ACHN (cell line): ENCODE measurements around the gene CDC42BPB.

ENCODE experiments used
- DNase-seq: peaks from one replicate; pipeline ENCODE4 v3.0.0-alpha.2; 2015
- in situ Hi-C: cut with HindIII; loops from 2 replicates; pipeline ENCODE4 v1.10.0; 2017; ENCODE audit warnings: low sequenced_read_pairs, low pct_ligation_motif_present, low pct_unique_long_range_greater_than_20kb

The CDC42BPB gene

DNA sequence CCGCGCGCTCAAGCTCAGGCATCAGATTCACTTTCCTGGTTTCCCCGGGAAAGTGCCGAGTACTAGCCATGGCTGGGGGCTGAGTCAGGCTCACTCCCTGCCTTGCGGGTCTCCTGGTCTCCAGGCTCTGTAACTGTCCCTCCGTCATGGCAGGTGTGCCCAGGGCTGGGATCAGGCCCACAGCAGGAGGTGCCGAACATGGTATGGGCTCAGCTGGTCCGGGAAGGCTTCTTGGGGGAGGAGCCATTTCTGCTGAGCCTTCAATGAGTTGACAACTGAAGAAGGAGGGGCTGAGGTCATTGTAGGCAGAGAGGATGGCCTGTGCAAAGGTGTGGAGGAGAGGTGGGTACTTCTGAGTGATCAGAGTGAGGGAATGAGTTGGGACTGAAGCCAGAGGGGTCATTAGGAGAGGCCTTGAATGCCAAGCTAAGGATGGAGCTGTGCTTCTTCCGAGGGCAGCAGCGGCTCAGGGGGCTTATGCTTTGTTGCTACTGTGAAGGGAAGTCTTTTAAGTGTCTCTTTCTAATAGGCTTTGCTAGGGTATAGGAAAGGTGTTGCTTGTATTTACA is 37.9 kb upstream of the CDC42BPB start:
- in situ Hi-C loops: no loop called here
- no peak for DNase-seq

DNA sequence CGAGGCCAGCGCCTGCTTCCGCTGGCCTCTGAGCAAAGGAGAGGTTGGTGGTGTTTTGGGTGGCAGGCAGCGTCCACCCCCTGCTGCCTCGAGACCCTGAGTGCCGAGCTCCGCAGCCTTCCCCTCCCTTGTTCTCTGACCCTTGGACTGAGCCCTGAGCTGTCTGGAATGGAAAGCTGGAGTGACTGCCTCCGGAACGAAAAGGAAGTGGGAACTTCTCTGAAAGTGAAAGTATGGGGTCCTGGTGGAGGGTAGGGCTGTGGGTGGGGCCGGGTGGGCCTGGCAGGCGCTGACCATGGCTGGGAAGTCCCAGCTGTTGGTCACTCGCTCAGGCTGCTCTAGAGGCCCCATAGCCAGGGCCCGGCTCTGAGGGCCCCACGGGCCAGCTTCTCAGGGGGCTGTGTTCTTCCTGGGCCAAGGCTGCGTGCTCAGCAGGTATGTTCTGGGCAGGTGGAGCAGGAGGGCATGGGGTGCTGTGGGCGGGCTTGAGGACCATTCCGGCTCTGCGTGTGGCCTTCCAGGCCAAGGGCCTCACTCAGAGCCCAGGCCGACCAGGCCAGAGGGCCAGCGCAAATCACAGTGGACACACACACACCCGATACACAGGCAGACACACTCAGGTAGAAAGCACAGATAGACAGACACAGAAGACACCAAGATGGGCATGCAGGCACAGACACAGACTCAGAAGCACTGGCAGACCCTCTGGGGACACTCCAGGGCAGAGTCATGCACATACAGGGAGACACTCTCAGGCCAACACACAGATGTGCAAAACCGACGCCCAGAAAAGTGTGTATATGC is 37.3 kb upstream of the CDC42BPB start, which contains the start of gene EXOC3L4:
Gene EXOC3L4, plus strand, starts transcription at position 320 of the 804 bp plus-strand sequence. CDS start 5,495 bp downstream, outside the sequence.
- in situ Hi-C loops: no loop called here
- no peak for DNase-seq

DNA sequence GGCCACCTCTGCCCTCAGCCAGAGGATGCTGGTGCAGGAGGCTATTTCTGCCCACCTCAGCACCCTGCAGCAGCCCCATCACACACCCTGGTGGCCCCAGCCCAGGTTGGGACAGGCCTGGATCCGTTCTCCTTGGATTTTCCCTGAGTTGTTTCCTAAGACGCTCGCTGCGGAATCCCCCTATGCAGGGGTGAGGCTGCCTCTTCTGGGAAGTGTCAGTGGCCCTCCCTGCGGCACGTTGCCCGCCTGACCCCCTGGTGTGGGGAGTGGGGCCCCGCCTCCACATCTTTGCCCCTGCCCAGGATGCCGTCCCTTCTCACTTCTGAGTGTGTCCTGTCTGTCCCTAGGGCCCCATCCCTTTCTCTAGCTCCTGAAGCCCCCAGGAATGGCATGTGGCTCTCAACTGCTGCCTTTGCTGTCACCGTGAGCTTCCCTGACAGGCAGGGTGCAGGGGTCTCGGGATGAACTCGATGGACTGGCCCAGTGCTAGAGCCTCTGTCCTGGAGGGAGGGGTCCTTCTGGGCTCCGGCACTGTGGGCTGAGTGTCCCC is 36.6 kb upstream of the CDC42BPB start:
- in situ Hi-C loops: no loop called here
- no peak for DNase-seq

DNA sequence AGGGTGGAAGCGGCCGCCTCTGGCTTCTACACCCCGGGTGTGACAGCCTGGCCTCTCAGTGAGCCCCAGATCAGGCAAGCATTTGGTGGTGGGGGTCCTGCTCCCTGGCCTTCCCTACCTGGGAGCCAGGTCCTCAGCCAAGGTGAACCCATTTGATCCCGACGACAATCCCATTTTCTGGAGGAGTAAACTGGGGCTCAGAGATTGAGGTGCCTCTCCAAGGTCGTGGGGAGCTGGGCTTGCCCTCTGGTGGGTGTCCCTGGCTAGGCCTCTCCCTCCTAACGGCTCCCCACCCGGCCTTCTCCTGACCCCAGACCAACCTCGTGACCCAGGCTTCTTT is 34.5 kb upstream of the CDC42BPB start:
- DNase-seq: no peak
- in situ Hi-C loops: no loop called here

DNA sequence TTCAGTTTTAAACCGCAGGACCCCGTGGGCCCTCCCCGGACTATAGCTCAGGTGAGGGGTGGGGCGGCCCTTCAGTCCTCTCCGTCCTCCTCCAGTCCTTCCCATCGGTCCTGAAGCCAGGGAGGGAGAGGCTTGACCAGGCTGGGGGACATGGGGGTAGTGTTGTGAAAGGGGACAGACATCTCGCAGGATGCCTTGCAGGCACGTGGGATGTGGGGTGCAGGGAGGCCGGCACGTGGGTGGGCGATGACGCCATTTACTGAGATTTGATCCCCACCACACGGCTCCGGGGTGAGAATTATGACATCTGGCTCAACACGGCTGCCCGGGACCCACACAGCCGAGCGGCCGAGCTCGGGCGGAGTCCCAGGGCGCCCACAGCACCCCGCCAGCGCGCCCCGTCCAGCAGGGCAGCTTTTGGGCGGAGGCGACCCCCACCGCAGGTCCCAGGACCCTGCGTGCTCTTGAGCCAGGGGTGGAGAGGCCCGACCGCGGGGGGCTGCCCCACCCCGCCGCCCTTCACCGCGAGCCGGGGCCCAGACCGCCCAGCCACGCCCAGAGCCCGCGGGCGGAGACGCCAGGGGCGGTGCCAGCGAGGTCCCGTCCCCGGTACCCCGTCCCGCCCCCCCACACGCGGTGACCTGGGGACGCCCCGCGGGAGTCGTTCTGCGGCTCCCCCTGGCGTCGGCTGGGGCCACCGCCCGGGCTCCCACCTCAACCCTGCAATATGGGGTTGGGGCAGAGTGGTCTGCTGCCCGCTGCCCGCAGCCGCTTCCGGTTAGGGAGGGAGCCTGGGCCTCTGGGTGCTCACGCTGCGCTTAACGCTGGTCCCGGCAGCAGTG is 33.9 kb upstream of the CDC42BPB start:
- in situ Hi-C loops: no loop called here
- peak; percentile 63 for DNase-seq

DNA sequence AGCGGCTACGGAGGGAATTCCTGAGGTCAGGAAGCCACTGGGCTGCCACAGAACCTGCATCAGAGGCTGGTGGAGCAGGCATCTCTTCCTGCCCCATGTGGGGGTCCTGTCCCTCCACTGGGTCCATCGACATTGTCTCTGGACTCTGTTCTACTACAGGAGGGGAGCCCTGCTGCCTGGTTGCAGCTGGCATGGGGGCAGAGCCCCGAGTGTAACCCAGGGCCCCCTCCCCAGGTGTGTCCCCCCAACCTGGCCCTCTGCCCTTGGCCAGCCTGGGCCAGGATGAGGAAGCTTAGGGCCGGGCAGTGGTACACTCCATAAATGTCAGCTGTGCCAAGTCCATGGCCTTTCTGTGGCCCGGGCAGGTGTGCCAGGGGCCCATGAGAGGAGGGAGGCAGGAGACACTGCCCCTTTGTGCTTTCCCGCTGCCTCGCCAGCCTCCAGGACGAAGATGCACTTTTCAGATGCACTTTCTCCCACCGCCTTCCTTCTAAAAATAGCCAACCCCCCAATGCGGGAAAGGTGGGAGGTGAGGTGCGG is 33.2 kb upstream of the CDC42BPB start:
- DNase-seq: no peak
- in situ Hi-C loops: no loop called here

DNA sequence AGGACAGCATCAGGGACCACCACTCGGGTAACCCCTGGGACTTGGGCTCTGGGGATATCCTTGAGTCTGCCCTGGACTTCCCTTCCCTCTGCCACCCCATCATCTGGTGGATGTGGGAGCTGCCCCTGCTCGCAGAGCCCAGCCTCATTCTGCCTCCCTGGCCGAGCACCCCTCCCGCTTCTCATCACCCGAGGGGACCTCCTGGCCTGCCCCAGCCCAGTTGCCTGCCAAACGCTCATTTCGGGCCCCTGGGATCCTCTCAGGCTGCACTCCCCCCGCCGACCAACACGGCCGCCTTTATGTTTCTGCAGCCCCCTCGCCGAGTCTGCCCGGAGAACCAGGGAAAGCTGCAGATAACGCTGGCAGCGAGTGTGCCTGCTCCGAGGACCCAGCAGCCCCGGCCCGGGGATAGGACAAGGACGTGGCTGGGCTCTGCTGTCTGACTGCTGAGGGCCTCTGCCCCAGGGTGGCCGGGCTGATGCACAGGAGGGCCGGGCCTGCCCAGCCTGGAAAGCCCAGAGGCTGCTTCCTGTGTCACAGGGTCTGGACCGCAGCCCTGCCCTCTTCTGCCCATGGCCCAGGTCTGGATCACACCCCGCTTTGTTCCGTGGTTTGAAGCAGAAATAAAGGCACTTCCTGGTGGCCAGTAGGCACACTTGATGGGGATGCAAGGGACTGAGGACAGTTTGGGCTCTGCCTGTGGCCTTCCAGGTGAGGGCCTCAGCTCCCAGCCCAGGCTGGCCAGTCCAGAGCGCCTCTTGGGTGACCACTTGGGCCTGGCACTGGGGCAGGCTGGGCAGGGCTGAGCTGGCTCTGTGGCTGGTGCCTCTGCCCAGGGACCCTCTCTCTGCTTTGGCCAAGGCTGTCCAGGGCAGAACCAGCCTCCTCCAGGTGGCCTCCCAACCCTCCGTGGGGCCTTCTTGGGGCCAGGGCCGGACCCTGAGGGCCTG is 32.3 kb upstream of the CDC42BPB start:
- DNase-seq: no peak
- in situ Hi-C loops: no loop called here

DNA sequence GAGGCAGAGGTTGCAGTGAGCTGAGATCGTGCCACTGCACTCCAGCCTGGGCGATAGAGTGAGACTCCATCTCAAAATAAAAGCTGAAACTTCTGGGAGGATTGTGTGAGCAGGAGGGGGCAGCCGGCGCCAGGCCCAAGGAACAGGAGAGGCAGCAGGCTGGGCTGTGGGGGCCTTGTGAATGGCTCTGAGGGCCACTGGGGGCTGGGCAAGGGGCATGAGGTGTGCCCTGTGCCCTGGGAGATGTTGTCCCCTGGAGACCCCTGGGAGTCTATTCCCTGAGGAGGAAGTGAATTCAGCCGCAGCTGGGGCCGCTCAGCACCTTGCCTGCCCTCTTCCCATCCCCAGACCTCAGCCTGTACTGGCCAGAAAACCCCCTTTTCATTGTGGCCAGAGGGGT is 31.6 kb upstream of the CDC42BPB start:
- in situ Hi-C loops: no loop called here
- DNase-seq: no peak

DNA sequence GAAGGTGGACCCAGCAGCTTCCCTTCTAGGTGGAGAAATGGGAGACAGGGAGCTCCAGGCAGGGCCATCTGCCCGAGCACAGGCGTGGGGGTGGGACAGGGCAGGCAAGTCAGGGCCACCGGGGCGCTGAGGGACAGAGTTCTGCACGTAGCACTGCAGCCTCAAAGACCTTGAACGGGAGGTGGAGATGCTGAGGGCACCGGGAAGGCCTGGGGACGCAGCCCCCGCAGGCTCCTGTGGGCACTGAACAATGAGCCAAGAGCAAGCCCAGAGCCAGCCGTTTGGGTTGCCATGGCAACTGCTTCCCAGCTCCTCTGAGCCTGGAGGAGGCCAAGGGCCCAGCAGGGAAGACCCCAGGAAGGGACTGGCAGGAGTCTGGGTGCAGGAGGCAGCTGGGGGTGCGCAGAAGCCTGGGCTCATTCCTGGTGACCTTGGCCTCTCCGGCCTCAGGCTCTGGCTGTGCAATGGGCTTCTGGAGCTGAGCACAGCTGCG is 30.0 kb upstream of the CDC42BPB start:
- in situ Hi-C loops: no loop called here
- no peak for DNase-seq

DNA sequence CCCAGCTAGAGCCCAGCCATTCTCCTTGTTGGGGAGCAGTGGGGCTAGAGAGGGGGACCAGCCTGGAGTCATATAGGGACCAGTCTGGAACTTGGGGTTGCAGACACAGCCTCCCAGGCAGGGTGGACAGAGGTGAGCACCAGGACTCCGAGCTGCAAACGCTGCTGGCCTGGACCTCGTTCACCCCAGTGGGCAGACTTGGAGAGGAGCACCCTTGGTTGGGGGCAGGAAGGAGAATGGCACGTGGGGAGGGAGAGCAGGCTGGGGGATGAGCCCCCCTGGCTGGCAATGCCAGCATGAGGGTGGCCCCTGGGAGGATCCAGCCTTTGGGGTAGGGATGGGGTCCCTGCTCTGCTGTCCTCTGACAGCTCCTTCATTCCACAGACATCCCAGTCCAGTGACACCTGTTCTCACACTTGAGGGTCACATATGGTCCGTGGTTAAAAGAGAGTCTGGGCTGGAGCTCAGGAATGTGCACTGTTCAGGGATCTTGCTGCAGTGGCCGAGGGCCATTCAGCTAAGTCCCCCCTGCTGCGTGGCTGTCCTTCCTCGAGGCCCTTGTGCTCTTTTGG is 29.5 kb upstream of the CDC42BPB start:
- in situ Hi-C loops: no loop called here

DNA sequence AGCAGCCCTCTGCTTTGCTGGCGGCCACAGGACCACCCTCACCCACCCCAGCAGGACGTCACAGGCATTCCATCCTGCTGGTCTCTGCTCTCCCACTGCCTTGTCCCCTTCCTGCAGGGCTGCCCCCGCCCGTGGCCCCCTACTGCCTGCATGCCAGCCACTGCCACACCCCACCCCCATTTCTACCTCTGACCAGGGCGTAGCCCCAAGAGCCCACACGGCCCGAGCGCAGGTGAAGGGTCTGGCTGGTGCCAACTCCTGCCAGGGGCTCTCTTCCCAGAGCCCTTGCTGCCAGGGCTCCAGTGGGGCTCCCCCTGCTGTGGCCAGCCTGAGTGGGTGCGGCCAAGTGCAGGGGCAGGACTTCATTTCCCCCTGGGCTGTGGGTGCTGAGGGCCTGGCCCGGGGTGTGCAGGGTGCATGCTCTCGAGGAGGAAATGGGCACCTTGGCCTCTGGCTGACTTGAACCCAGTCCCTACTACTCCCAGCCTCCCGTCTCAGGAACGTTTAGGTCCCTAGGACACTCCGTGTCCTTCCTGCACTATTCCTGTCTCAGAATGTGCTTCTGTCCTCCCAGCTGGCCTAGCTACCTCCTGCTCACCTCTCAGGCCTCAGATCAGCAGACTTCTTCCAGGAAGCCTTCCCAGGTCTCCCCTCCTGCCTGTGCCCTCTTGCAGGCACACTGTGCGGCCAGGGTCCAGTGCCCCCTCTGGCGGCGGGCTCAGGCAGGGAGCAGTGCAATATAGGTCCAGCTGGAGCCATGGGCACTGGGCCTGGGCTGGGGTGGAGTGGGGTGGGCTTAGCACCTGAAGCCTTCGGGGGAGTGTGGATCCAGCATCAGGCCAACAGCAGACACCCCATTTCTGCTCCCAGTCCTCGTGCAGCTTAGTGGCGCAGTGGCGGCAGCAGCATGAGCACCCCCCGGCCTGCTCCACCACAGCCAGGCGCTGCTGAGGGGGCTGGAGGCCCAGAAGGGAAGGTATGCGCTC is 28.1 kb upstream of the CDC42BPB start:
- in situ Hi-C loops: no loop called here
- DNase-seq: no peak

More for the DNA sequence above, 29.5 kb upstream of the CDC42BPB start:
- no peak for DNase-seq

DNA sequence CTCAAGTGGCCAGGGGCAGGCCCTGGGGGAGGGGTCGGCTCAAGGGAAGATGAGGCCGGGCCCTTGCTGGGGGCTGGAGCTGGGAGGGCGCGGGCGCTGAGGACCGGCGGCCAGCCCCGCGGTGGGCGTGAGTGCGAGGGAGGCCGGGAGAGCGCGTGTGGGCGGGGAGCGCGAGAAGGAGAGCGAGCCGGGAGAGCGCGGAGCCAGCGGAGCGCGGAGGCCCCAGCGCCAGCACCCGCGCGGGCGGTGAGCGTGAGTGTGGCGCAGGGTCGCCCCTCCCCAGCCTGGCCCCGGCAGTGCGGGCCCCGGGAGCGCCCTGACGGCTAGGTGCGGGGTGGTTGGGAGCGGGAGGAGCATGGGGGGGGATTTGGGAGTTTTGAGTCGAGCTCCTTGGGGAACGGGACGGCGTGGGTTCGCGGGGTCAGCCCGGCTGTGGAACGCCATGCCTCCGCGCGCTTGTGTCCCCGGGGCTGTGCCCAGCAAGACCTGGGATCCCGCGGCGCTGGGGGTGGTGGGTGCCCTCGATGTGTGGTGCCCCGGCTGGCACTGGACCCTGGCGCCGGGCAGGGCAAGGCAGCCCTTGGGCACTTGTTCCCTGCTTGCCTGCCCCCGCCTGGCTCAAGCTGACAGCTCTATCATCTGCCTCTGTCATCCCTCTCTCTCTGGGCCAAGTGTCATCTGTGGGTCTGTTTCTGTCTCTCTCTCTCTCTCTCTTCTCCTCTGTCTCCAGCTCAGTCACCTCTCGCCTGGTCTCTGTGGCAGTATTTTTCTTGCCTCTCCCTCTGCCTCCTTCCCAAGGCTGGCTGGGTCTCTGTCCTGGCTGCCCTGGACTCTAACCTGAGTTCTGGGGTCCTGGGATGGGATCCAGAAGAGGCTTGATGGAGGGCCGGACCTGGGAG is 26.9 kb upstream of the CDC42BPB start, which contains the start of gene LBHD2:
Gene LBHD2, plus strand, starts transcription at position 190 of the 899 bp plus-strand sequence. CDS start 1,803 bp downstream, outside the sequence.
- in situ Hi-C loops: no loop called here
- DNase-seq: no peak

DNA sequence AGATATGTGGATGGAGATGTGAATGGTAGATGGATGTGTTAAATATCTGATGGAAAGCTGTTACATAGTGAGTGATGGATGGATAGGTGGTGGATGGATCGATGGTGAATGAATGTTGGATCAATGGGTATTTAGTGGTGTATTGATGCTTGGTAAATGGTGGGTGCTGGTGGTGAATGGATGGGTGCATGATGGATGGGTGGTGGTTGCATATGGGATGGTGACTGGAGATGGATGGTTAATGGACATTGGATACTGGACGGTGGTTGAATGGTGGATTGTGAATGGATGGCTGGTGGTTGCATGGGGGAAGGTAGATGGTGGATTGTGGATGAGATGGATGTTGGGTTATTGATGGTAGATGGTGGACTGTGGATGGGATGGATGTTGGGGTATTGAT is 24.6 kb upstream of the CDC42BPB start:
- no peak for DNase-seq
- in situ Hi-C loops: no loop called here

DNA sequence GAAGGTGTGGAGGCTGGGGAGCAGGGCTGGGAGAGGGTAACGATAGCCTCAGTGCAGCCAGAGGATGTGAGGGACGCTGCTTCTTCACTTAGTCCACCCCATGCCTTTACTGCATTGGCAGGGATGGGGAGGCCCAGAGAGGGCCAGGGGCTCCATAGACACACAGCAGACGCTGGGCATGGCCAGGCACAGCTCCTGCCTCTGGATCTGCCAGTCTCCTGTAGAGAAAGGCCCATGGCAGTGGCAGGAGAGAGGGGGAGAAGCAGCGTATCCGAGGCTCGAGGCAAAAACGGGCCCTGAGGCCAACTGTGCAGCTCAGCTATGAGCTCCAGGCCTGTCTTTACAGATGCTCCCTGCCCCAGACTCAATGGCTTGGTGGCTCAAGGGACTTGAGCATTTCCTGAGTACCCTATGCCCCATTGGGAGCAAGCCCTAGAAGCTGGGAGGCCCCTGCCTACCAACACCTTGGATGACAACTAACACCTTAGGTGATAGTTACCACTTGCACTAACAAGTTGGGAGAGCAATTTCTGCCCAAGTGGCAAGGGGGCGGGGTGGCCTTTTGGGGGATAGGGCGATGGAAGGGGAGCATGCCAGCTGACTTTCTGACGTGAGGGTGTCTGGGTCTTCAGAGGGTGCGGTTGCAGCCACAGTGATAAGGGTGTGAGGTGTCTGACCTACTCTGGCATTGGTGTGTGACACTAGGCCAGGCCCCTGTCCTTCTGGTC is 21.7 kb upstream of the CDC42BPB start:
- no peak for DNase-seq
- in situ Hi-C loops: no loop called here

DNA sequence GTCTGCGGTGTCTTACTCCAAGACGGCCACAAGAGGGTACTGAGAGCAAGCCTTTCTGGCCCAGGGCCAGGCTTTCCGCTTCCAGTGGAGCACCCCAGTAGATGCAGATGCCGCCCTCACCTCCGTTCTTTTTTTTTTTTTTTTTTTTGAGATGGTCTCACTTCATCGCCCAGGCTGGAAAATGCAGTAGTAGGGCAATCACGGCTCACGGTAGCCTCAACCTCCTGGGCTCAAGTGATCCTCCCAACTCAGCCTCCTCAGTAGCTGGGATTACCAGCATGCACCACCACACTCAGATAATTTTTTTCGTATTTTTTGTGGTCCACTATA is 21.0 kb upstream of the CDC42BPB start:
- in situ Hi-C loops: no loop called here
- peak; percentile 81 for DNase-seq
